Upper lobe of right lung (tissue), 1 donor: ENCODE data around the gene MED28. TPM values are rescaled to one million over a fixed set of nuclear protein-coding genes. Genes with fewer than 3 reads are reported as not detected.
"Not testable (repeated sequence)": the region's sequence is repeated elsewhere in the genome, so short reads cannot be mapped to it uniquely, and the experiment has no call there.

Experiments used
- ATAC-seq: fragments of 200-7000 bp; cut with Tn5 transposase; one replicate; pipeline ENCODE4 v1.9.1; 2020; ENCODE audit warnings: mild to moderate bottlenecking, moderate library complexity
- DNase-seq: peaks from one replicate; pipeline ENCODE4 v3.0.0-alpha.2; 2020
- H3K27ac ChIP-seq: fragments of 200-600 bp; one replicate; pipeline ENCODE4 v1.8.0; 2022
- H3K27me3 ChIP-seq: fragments of 200-600 bp; one replicate; pipeline ENCODE4 v1.8.0; 2022; ENCODE audit warnings: mild to moderate bottlenecking
- H3K36me3 ChIP-seq: fragments of 200-600 bp; one replicate; pipeline ENCODE4 v1.8.0; 2022
- H3K4me1 ChIP-seq: fragments of 200-600 bp; one replicate; pipeline ENCODE4 v1.8.0; 2022
- H3K4me3 ChIP-seq: fragments of 200-600 bp; one replicate; pipeline ENCODE4 v1.8.0; 2022; ENCODE audit warnings: mild to moderate bottlenecking
- H3K9me3 ChIP-seq: fragments of 200-600 bp; one replicate; pipeline ENCODE4 v1.8.0; 2022
- intact Hi-C: fragments of 100-400 bp; cut with DNase I; formaldehyde crosslinking; loops from one replicate; pipeline ENCODE4 v1.11.0; 2022
- long read RNA-seq: library from polyadenylated mRNA; unstranded; transcript quantifications from one replicate; pipeline ENCODE4 v2.0.0, GENCODE V29; 2021
- total RNA-seq: library from RNA; stranded (reverse); fragmentation: NEBNext Ultra II Directional; extraction: Animal tissue kit (Norgen Biotek cat#: 25700); gene quantifications from one replicate; pipeline ENCODE4 v1.2.1, GENCODE V29; 2021
- TF ChIP-seq, protein P1 (sequence below): fragments of 200-600 bp; IDR thresholded peaks from one replicate; pipeline ENCODE4 v1.8.0; 2022; ENCODE audit warnings: antibody characterized with exemption
- donor health status: DM: no; HTN: yes; CAD: no; lungs with severe emphysema.

The MED28 gene, protein sequence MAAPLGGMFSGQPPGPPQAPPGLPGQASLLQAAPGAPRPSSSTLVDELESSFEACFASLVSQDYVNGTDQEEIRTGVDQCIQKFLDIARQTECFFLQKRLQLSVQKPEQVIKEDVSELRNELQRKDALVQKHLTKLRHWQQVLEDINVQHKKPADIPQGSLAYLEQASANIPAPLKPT
- 50.0 TPM for total RNA-seq
- long read RNA-seq, full-length matches to known transcripts: 35 of 43 reads
- long read RNA-seq, partial matches to known transcripts: 0 of 43 reads
- long read RNA-seq, other reads (novel, unspliced or antisense): 8 of 43 reads

DNA sequence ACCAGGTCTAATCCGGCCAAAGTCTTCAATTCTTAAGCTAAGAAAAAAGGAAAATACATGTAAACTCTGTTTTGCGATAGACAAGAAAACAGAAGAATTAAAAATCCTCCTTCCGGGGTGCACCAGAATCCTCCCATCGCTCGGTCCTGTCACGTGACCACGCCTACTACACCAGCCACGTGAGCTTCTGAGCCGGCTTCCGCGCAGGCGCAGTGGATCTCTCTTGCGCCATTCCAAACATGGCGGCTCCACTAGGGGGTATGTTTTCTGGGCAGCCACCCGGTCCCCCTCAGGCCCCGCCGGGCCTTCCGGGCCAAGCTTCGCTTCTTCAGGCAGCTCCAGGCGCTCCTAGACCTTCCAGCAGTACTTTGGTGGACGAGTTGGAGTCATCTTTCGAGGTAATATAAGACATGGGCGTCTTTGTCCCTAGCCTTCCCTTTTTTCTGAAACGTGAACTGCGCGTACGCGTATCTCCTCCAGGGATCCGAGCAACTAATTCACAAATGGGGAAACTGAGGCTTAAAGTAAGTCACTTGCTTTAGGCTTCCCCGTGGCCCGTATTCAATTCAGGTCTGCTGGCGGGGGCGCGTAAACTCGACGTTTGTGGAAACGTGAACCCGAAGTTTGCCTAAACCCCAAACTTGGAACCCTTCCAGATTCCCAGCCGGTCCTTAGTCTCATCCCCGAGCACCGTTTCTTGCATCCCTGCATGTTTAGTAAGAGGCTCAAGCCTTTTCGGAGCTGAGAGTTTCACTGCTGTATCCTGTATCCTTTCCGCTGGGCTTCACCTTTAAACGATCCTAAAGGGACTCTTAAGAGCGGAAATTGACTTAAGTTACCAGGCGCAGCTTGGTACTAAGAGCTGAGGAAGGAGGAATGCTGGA lies at the start of gene MED28:
Gene MED28, plus strand, starts transcription at position 226 of the 884 bp plus-strand sequence. Its CDS starts 14 bp downstream, at position 240.
- Histone ChIP-seq H3K4me1 (peaks cover 33% of the 10 kb centered on the region), H3K27me3 (no peaks in the 10 kb centered on the region), H3K27ac (peak within 1 kb of the TSS; percentile 87), H3K9me3 (no peaks in the 10 kb centered on the region), H3K36me3 (peaks cover 21% of the 10 kb centered on the region), H3K4me3 (peak within 1 kb of the TSS; percentile 80)
- DNase-seq (peak; percentile 98), ATAC-seq (peak; percentile 95)
- TF ChIP-seq, protein P1, sequence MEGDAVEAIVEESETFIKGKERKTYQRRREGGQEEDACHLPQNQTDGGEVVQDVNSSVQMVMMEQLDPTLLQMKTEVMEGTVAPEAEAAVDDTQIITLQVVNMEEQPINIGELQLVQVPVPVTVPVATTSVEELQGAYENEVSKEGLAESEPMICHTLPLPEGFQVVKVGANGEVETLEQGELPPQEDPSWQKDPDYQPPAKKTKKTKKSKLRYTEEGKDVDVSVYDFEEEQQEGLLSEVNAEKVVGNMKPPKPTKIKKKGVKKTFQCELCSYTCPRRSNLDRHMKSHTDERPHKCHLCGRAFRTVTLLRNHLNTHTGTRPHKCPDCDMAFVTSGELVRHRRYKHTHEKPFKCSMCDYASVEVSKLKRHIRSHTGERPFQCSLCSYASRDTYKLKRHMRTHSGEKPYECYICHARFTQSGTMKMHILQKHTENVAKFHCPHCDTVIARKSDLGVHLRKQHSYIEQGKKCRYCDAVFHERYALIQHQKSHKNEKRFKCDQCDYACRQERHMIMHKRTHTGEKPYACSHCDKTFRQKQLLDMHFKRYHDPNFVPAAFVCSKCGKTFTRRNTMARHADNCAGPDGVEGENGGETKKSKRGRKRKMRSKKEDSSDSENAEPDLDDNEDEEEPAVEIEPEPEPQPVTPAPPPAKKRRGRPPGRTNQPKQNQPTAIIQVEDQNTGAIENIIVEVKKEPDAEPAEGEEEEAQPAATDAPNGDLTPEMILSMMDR: peak; percentile 6
- intact Hi-C loops: no loop called here

DNA sequence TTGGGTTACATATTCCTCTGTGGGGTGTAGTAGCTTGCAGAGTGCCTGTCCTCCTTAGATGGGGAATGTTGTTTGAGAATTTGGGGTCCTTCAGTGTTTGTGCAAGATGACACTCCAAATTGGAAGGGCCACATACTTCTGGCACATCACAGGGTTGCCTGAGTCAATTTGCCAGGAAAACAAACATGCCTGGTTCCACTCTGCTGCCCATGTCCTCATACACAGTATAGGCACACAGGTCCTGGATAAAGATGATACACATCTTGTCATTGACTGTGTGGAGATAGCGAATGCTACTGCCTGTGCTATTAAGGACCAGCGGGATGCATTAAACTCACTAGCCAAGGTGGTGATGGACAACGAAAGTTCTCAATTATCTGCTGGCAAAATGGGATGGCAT lies 48.6 kb upstream of the MED28 start:
- intact Hi-C loops: no loop called here
- no peak for ATAC-seq
- no peaks in the 10 kb centered on the region for H3K36me3 ChIP-seq

DNA sequence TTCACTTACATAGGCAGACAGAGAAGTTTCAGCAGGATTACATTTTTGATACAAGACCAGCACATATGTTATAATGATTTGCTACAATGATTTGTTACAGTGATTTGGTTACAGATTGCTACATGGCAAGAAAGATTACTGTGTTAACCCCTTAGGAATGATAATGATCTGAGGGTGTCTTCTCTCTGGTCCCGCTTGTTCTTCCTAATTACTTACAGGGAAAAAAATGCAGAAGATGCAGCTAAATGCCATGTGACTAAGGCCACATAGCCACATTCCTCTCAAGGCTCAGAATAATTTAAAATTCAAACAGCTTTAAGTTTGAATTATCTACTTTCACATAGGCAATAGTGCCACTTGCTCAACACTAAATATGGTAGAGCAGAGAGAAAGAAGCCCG lies 47.2 kb upstream of the MED28 start:
- no peaks in the 10 kb centered on the region for H3K27me3 ChIP-seq
- H3K4me1 ChIP-seq: no peaks in the 10 kb centered on the region
- intact Hi-C loops: no loop called here
- DNase-seq (no peak), ATAC-seq (no peak)
- no peaks in the 10 kb centered on the region for H3K36me3 ChIP-seq
- H3K9me3 ChIP-seq: no peaks in the 10 kb centered on the region
- TF ChIP-seq, protein P1: no peak
- H3K27ac ChIP-seq: no peak overlapping the region
- H3K4me3 ChIP-seq: no peak overlapping the region

More for the DNA sequence above, 48.6 kb upstream of the MED28 start:
- no peaks in the 10 kb centered on the region for H3K9me3 ChIP-seq
- no peak overlapping the region for H3K4me3 ChIP-seq
- no peak overlapping the region for H3K27ac ChIP-seq
- H3K27me3 ChIP-seq: no peaks in the 10 kb centered on the region
- TF ChIP-seq, protein P1: no peak
- H3K4me1 ChIP-seq: no peaks in the 10 kb centered on the region
- no peak for DNase-seq

DNA sequence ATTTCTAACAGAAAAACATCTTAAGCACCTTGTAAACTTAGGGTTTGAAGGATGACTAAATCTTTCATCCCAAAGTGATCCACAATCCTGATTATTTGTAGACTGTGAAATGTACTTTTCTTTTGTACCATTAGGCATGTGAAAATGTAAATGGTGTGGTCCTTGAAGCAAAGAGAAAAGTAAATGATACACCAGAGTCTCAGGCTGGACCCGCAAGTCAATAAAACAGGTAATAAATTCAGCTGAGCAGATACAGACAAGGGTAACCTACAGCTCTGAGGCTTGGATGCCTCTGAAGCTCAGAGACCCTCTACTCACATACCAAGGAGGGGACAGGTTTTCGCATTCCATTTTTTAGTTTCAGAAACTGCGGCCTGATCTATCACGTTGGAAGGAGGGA lies 40.2 kb upstream of the MED28 start:
- intact Hi-C loops: no loop called here
- Histone ChIP-seq H3K36me3 (no peaks in the 10 kb centered on the region), H3K27me3 (no peaks in the 10 kb centered on the region), H3K27ac (no peak overlapping the region), H3K4me3 (no peak overlapping the region), H3K4me1 (peaks cover 16% of the 10 kb centered on the region), H3K9me3 (no peaks in the 10 kb centered on the region)
- ATAC-seq (no peak), DNase-seq (no peak)
- TF ChIP-seq, protein P1: no peak

DNA sequence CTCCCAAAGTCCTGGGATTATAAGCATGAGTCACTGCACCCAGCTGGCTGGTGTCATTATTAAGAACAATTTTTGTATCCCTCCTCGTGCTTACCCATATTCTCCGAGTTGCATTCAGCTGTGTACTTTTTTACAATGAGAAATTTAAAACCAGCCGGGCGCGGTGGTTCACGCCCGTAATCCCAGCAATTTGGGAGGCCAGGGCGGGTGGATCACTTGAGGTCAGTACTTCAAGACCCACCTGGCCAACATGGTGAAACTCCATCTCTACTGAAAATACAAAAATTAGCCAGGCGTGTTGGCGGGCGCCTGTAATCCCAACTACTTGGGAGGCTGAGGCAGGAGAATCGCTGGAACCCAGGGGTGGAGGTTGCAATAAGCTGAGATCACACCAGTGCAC lies 39.3 kb upstream of the MED28 start:
- DNase-seq, intact Hi-C loops, H3K27me3 ChIP-seq, H3K27ac ChIP-seq, H3K4me3 ChIP-seq, H3K36me3 ChIP-seq, H3K9me3 ChIP-seq, ATAC-seq: not testable (repeated sequence)
- H3K4me1 ChIP-seq: peaks cover 23% of the 10 kb centered on the region
